AG10803 (cell line): ENCODE measurements around the gene LSM4.

ENCODE experiments used
- DNase-seq: peaks from one replicate; pipeline ENCODE4 v3.0.0; 2010; ENCODE audit warnings: low read depth
- H3K4me3 ChIP-seq: 2 replicates; pipeline ENCODE4 v1.5.1; 2011; ENCODE audit warnings: mild to moderate bottlenecking, low read length, control low read depth
- TF ChIP-seq, protein P1 (sequence below): conservative IDR thresholded peaks from 2 replicates; pipeline ENCODE4 v1.5.1; 2011; ENCODE audit warnings: mild to moderate bottlenecking, low read length, control low read depth, inconsistent platforms

LSM4 gene

DNA sequence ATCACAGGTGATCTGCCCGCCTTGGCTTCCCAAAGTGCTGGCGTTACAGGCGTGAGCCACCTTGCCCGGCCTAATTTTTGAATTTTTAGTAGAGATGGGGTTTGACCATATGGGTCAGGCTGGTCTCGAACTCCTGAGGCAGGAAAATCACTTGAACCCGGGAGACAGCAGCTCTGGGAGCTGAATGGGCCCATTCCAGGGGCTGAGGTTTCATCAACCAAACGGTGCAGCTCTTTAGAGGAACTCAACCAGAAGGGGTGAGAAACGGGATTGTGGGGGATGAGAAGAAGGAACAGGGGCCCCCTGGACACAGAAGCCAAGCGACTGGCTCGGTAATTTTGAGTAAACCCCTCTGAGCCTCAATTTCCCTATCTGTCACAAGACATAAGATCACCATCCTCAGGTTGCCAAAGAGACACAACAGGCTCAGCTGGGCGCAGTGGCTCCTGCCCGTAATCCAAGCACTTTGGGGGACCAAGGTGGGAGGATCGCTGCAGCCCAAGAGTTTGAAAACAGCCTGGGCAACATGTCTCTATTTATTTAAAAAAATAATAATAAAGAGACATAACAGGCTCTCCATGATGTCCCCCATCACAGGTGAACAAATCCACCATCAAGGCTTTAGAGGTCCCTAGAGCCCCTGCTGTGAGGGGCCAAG lies 49.2 kb downstream of the LSM4 start:
- TF ChIP-seq, protein P1, sequence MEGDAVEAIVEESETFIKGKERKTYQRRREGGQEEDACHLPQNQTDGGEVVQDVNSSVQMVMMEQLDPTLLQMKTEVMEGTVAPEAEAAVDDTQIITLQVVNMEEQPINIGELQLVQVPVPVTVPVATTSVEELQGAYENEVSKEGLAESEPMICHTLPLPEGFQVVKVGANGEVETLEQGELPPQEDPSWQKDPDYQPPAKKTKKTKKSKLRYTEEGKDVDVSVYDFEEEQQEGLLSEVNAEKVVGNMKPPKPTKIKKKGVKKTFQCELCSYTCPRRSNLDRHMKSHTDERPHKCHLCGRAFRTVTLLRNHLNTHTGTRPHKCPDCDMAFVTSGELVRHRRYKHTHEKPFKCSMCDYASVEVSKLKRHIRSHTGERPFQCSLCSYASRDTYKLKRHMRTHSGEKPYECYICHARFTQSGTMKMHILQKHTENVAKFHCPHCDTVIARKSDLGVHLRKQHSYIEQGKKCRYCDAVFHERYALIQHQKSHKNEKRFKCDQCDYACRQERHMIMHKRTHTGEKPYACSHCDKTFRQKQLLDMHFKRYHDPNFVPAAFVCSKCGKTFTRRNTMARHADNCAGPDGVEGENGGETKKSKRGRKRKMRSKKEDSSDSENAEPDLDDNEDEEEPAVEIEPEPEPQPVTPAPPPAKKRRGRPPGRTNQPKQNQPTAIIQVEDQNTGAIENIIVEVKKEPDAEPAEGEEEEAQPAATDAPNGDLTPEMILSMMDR, result no peak
- H3K4me3 ChIP-seq, result no peak overlapping the region
- DNase-seq, result no peak

DNA sequence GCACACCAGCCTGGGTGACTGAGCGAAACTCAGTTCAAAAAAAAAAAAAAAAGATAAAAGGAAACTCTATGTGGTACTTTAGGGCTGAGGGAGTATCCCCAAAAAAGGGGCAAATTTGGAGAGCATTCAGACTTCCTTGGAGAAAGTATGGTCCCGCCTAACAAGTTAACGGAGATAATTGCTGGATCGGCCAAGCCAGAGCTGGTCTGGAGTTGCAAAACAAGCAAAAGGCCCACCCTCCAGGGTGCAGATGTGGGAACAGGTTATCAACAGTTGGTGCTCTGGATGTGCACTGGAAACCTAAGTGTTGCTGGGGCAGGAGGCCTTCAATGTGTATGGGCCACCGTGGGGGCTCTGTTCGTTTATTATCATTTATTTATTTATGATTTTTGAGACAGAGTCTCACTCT lies 51.4 kb downstream of the LSM4 start:
- no peak overlapping the region for H3K4me3 ChIP-seq
- TF ChIP-seq, protein P1, result no peak
- DNase-seq, result no peak

DNA sequence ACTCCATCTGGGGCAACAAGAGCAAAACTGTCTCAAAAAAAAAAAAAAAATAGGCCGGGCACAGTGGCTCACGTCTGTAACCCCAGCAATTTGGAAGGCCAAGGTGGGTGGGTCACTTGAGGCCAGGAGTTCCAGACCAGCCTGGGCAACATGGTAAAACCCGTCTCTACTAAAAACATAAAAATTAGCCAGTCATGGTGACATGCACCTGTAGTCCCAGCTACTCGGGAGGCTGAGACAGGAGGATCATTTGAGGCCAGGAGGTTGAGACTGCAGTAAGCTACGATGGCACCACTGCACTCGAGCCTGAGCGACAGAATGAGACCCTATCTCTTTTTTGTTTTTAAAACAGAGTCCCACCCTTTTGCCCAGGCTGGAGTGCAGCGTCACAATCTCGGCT lies 52.5 kb downstream of the LSM4 start:
- no peak overlapping the region for H3K4me3 ChIP-seq

DNA sequence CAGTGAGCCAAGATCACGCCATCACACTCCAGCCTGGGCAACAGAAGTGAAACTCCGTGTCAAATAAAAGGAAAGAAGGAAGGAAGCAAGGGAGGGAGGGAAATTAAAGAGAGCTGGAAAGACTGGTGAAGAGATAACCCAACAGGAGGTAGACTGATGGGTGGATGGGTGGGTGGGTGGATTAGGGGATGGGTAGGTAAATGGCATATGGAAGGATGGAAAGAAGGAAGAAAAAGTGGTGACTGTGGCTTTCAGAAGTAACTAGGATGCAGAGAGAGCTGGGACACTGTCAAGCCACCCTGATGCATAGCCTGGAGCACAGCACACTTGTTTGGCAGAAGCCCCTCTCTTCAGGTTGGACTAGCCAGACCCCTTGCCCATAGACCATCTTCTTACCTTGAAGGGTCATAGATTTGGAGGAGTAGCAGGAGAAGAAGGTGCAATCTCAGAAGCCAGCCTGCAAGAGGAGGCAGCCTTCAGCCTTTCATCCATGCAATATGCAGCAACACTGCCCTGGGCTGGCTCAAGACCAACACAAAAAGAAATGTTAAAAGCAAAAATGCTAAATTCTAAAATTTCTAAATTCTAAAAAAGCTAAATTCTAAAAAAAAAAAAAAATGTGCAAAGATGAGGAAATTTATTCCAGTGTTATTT lies 53.7 kb downstream of the LSM4 start:
- TF ChIP-seq, protein P1, result no peak
- no peak for DNase-seq

More for the DNA sequence above, 52.5 kb downstream of the LSM4 start:
- TF ChIP-seq, protein P1, result no peak
- DNase-seq, result no peak

DNA sequence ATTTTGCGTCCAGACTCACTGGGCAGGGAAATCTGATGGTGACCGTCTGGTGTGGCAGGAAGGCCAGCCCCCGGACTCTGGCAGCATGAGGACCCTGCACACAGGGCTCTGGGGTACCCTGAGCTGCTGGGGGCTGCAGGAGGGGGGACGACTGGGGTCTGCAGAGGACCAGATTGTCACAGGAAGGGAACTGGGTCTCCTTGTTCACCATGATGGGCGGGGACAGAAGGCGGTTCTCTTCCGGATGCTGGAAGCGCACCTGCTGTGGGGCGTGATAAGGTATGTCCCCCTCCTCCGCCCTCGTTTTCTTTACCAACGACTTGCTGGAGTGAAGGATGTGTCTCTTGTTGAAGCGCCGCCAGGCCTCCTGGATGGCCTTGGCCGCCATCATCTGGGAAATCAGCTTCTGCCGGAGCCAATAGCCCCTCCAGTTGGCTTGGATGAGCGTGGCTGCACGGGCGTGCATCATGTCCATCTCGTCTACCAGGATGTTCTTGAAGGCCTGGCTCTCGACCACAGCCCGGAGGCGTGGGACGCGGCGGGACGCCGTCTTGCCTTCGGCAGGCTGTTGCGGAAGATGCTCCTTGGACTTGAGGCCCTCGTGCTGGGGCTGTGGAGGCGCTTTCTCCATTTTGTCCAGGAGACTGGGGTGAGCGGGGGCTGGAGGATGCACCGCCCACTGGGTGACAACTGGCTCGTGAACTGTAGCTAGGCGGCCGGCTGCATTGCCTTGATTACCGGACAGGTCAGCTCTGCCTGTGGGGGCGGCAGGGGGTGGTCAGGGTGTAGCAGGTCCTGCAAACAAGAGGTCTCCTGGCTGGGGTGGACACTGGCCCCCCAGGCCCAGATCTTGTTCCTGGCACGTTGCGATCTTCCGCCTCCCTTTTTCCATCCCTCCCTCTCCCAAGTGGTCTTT lies 55.8 kb downstream of the LSM4 start:
- no peak for DNase-seq
- TF ChIP-seq, protein P1, result no peak
- H3K4me3 ChIP-seq, result no peak overlapping the region

More for the DNA sequence above, 53.7 kb downstream of the LSM4 start:
- no peak overlapping the region for H3K4me3 ChIP-seq

DNA sequence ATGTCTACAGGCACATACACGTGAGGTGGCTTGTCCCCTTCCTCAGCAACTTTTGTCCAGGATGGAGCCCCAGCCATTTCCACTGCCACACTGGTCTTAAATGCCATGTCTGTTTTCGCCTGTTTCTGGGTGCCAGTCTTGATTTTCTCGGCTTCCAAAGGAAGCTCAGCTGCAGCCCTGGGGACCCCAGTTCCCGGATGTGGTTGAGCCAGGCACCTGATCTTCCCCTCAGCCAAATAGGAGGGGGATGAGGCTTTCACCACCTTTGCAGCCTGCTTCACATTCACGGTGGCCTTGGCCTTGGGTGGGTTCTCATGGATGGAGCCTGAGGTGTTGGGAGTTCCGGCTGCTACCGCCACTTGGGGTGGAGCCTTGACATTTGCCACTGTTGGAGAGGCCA lies 57.3 kb downstream of the LSM4 start:
- TF ChIP-seq, protein P1, result no peak
- no peak overlapping the region for H3K4me3 ChIP-seq
- DNase-seq, result no peak
